ENCODE data around the gene RPS6KC1.

The RPS6KC1 gene

GRCh38 chr1:213083112-213083445, 32.0 kb downstream of the RPS6KC1 start:
- no peaks in the 10 kb centered on the region for H4K20me1 ChIP-seq (ENCODE audit: insufficient read depth, low read length)
- no peaks in the 10 kb centered on the region for H3K79me2 ChIP-seq (ENCODE audit: insufficient read depth, low read length)
- no peaks in the 10 kb centered on the region for H3F3A ChIP-seq (ENCODE audit: insufficient read depth, low read length)
- no peak overlapping the region for H3K4me2 ChIP-seq (ENCODE audit: low read length)
- no peaks in the 10 kb centered on the region for H3K9me3 ChIP-seq (ENCODE audit: low read length)
- H3K36me3 ChIP-seq (ENCODE audit: insufficient read depth, low read length): peaks cover 19% of the 10 kb centered on the region
- H3K9me2 ChIP-seq (ENCODE audit: low read depth, low read length): no peaks in the 10 kb centered on the region
- H3K27me3 ChIP-seq (ENCODE audit: insufficient read depth, low read length): no peaks in the 10 kb centered on the region
- H3K27ac ChIP-seq (ENCODE audit: low read depth, low read length, poor library complexity, severe bottlenecking): no peak overlapping the region
- no peak overlapping the region for H3K4me3 ChIP-seq (ENCODE audit: low read depth, low read length, poor library complexity, severe bottlenecking)
- H3K4me1 ChIP-seq (ENCODE audit: insufficient read depth, low read length, severe bottlenecking): no peaks in the 10 kb centered on the region
- H3K9ac ChIP-seq (ENCODE audit: low read length): no peak overlapping the region
- H2AFZ ChIP-seq (ENCODE audit: low read length): no peak overlapping the region
- TF ChIP-seq CTCF (IDR thresholded peaks at IDR 0.05; ENCODE audit: low read length): no peak
- no peak for TF ChIP-seq EZH2 (IDR thresholded peaks at IDR 0.05; ENCODE audit: borderline replicate concordance, low read length)

- Histone ChIP-seq H3K9me3 (ENCODE audit: low read length) (no peaks in the 10 kb centered on the region), H3K36me3 (ENCODE audit: insufficient read depth, low read length) (peaks cover 8% of the 10 kb centered on the region; the same call in 1 of the 2 replicates), H3K9me2 (ENCODE audit: low read depth, low read length) (no peaks in the 10 kb centered on the region), H3K27ac (ENCODE audit: low read depth, low read length, poor library complexity, severe bottlenecking) (no peak overlapping the region), H3K4me1 (ENCODE audit: insufficient read depth, low read length, severe bottlenecking) (no peaks in the 10 kb centered on the region), H3K4me2 (ENCODE audit: low read length) (no peak overlapping the region), H4K20me1 (ENCODE audit: insufficient read depth, low read length) (no peaks in the 10 kb centered on the region), H3K79me2 (ENCODE audit: insufficient read depth, low read length) (no peaks in the 10 kb centered on the region), H3F3A (ENCODE audit: insufficient read depth, low read length) (no peaks in the 10 kb centered on the region), H2AFZ (ENCODE audit: low read length) (no peak overlapping the region), H3K4me3 (ENCODE audit: low read depth, low read length, poor library complexity, severe bottlenecking) (no peak overlapping the region), H3K9ac (ENCODE audit: low read length) (no peak overlapping the region), H3K27me3 (ENCODE audit: insufficient read depth, low read length) (no peaks in the 10 kb centered on the region)
- no peak for TF ChIP-seq CTCF (IDR thresholded peaks at IDR 0.05; ENCODE audit: low read length)
- TF ChIP-seq EZH2 (IDR thresholded peaks at IDR 0.05; ENCODE audit: borderline replicate concordance, low read length): no peak
Measured at GRCh38 chr1:213087911-213088310, 36.9 kb downstream of the RPS6KC1 start.

- no peak overlapping the region for H2AFZ ChIP-seq (ENCODE audit: low read length)
Measured at GRCh38 chr1:213089924-213090677, 39.1 kb downstream of the RPS6KC1 start.

More at GRCh38 chr1:213089924-213090677, 39.1 kb downstream of the RPS6KC1 start:
- Histone ChIP-seq H3K4me1 (ENCODE audit: insufficient read depth, low read length, severe bottlenecking) (no peaks in the 10 kb centered on the region), H3F3A (ENCODE audit: insufficient read depth, low read length) (no peaks in the 10 kb centered on the region), H3K4me2 (ENCODE audit: low read length) (no peak overlapping the region), H3K36me3 (ENCODE audit: insufficient read depth, low read length) (0 out of 2 replicates have a peak, but pooled peaks cover 3% of the 10 kb centered on the region), H3K4me3 (ENCODE audit: low read depth, low read length, poor library complexity, severe bottlenecking) (no peak overlapping the region), H3K9ac (ENCODE audit: low read length) (no peak overlapping the region), H4K20me1 (ENCODE audit: insufficient read depth, low read length) (no peaks in the 10 kb centered on the region), H3K27me3 (ENCODE audit: insufficient read depth, low read length) (no peaks in the 10 kb centered on the region), H3K27ac (ENCODE audit: low read depth, low read length, poor library complexity, severe bottlenecking) (no peak overlapping the region), H3K9me2 (ENCODE audit: low read depth, low read length) (no peaks in the 10 kb centered on the region), H3K9me3 (ENCODE audit: low read length) (no peaks in the 10 kb centered on the region), H3K79me2 (ENCODE audit: insufficient read depth, low read length) (no peaks in the 10 kb centered on the region)
- TF ChIP-seq EZH2 (IDR thresholded peaks at IDR 0.05; ENCODE audit: borderline replicate concordance, low read length): no peak
- no peak for TF ChIP-seq CTCF (IDR thresholded peaks at IDR 0.05; ENCODE audit: low read length)

All from OCI-LY1 (cell line).